Head of caudate nucleus (tissue), 42 donors: ENCODE results near the gene CLDN6.

Experiments used
- DNase-seq, 42 donors: peaks; one replicate each; pipeline versions ENCODE4 v3.0.0 to v3.0.0-alpha.2; 2020 to 2021; ENCODE audit warnings: mixed read lengths in 7 of 42
- intact Hi-C: fragments of 100-400 bp; cut with DNase I; formaldehyde crosslinking; loops from one replicate; pipeline ENCODE4 v1.15.0; 2022

The CLDN6 gene

GRCh38 chr16:3032624-3033023, 14.6 kb upstream of the CLDN6 start:
- intact Hi-C loops, result no loop called here
- no peak for DNase-seq

GRCh38 chr16:3030222-3031212, 12.5 kb upstream of the CLDN6 start:
- DNase-seq, result no peak
- intact Hi-C loops, result no loop called here

GRCh38 chr16:3029491-3030221, 11.7 kb upstream of the CLDN6 start:
- peak in 6 of 42 donors; percentile 25 to 55 (median 31) for DNase-seq
- intact Hi-C loops, result no loop called here

- DNase-seq, result no peak
- intact Hi-C loops, result no loop called here
Measured at GRCh38 chr16:3028716-3029319, 10.8 kb upstream of the CLDN6 start.

GRCh38 chr16:3027983-3028715, 10.2 kb upstream of the CLDN6 start:
- intact Hi-C loops, result no loop called here
- peak; percentile 45 to 91 (median 83) for DNase-seq

DNA sequence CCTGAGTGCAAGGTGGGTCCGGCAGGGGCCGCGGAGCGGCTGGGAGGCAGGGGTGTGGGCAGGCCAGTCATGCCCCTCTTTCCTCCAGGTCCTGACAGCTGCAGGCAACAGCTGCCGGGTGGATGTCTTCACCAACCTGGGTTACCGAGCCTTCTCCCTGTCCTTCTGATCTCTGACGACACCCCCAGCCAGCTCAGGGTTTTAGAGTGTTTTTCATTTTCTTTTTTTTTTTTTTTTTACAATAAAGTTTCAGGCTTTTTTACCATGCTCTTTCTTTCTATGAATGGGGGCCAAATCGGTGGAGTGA, 9.5 kb upstream of the CLDN6 start:
- intact Hi-C loops, result no loop called here
- DNase-seq, result no peak

DNA sequence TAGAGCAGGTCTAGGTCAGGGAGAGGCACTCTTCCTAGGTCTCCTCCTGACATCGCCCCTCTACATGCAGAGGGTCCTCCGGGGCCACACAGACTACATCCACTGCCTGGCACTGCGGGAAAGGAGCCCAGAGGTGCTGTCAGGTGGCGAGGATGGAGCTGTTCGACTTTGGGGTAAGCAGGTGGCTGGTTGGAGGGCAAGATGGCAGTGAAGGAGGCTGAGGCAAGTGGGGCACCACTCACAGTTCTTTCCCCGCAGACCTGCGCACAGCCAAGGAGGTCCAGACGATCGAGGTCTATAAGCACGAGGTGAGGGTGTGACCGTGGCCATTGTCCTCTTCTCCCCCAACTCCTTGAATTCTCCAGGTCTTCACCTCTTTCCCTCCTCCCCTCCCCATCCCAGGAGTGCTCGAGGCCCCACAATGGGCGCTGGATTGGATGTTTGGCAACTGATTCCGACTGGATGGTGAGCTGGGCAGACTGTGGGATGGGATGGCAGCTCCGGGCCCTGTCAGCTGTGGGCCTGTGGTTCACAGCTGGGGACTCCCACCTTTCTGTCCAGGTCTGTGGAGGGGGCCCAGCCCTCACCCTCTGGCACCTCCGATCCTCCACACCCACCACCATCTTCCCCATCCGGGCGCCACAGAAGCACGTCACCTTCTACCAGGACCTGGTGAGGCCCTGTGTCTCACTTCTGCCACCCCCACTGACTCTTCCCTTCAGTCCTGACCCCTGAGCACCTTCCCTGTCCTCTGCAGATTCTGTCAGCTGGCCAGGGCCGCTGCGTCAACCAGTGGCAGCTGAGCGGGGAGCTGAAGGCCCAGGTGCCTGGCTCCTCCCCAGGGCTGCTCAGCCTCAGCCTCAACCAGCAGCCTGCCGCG, 8.9 kb upstream of the CLDN6 start:
- intact Hi-C loops, result no loop called here

GRCh38 chr16:3026003-3026378, 8.0 kb upstream of the CLDN6 start:
- intact Hi-C loops, result no loop called here

More for the DNA sequence above, 8.9 kb upstream of the CLDN6 start:
- no peak for DNase-seq

DNA sequence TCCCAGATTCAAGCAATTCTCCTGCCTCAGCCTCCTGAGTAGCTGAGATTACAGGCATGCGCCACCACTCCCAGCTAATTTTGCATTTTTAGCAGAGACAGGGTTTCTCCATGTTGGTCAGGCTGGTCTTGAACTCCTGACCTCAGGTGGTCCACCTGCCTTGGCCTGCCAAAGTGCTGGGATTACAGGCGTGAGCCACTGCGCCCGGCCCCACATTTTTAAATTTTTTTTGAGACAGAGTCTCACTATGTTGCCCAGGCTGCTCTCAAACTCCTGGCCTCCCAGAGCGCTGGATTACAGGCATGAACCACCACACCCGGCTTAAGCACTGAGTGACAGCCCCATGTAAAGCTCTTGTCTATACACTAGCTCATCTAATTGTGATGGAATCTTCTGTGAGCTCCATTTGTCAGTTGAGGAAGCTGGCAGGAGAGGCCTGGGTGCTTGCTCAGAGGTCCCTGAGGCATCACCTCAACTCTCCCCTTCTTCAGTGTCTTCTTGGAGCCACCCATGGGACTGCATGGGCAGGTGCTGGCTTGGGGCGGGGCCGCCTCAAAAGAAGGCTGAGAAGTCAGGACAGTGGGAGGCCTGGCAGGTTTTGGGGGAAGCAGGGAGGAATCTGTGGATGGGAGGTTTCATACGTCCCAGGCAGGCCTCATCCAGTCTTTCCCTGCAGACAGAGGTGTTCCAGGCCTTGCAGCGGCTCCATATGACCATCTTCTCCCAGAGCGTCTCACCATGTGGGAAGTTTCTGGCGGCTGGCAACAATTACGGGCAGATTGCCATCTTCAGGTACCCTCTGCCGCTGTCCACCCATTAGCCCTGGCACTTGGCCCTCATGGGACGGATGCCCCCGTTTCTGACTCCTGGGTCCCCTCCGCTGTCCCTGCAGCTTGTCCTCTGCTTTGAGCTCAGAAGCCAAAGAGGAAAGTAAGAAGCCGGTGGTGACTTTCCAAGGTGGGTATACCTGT, 7.3 kb upstream of the CLDN6 start:
- DNase-seq, result no peak

More at GRCh38 chr16:3026003-3026378, 8.0 kb upstream of the CLDN6 start:
- no peak for DNase-seq

DNA sequence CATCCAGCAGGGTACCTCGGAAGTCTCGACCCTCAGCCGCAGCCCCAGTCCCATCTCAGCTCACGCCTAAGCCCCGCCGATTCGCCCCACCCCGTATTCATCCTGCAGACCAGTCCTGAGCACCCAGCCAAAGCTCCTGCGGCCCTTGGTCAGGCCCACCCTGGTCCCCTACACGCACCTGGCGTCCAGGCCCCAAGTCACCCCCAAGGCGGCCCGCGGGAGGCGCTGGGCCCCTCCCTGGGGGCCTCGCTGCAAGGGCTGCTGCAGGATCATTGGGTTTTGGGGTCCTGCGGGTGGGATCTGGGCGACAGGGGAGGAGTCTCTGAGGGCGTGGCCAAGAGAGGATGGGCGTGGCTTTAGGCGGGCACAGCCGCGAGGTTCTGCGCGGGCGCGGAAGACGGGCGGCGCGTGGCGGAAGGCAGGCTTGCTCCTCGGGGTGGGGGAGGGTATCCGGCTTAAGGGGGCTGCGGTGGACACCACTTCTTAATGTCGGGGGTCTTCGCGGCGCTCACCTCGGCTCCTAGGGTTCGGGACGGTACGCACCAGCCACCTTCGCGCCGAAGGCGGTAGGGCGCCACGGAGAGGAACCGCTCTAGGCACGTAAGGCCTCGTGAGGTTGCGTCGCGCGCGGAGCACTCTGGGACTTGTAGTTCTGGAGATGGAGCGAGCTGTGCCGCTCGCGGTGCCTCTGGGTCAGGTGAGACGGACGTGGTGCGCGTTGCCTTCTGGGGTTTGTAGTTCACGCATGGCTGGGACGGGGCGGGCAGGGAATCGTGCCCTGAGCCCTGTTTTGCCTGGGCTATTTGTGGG, 5.9 kb upstream of the CLDN6 start, which contains the start of the genes HCFC1R1 and THOC6:
Gene HCFC1R1 (minus strand): TSS at position 274 of the 810 bp plus-strand sequence. CDS start 1 bp downstream, at position 273.
Gene THOC6 (plus strand): TSS at position 367 of the 810 bp plus-strand sequence. CDS start 292 bp downstream, at position 659.
- peak; percentile 96 to 99 (median 98) for DNase-seq
- intact Hi-C loops, result loop anchor here (2.0 kb wide), 1 partner anchor 19 kb away; no protein-coding TSS in a partner anchor

More for the DNA sequence above, 7.3 kb upstream of the CLDN6 start:
- intact Hi-C loops, result no loop called here

GRCh38 chr16:3023415-3023668, 5.4 kb upstream of the CLDN6 start:
- intact Hi-C loops, result loop anchor here (2.0 kb wide), 1 partner anchor 19 kb away; no protein-coding TSS in a partner anchor
- DNase-seq, result peak in 40 of 42 donors; percentile 27 to 81 (median 59)

- no peak for DNase-seq
Measured at GRCh38 chr16:3022684-3023414, 4.9 kb upstream of the CLDN6 start.

GRCh38 chr16:3022208-3022683, 4.3 kb upstream of the CLDN6 start:
- intact Hi-C loops, result loop anchor here (2.0 kb wide), 1 partner anchor 17 kb away; no protein-coding TSS in a partner anchor

More at GRCh38 chr16:3022684-3023414, 4.9 kb upstream of the CLDN6 start:
- intact Hi-C loops, result loop anchor here (2.0 kb wide), 1 partner anchor 18 kb away; no protein-coding TSS in a partner anchor

GRCh38 chr16:3021449-3022207, 3.6 kb upstream of the CLDN6 start:
- intact Hi-C loops, result loop anchor here (2.0 kb wide), 1 partner anchor 17 kb away; no protein-coding TSS in a partner anchor
- DNase-seq, result peak in 35 of 42 donors; percentile 23 to 83 (median 56)

More at GRCh38 chr16:3022208-3022683, 4.3 kb upstream of the CLDN6 start:
- DNase-seq, result peak; percentile 73 to 97 (median 88)
